Measurements from ENCODE around the gene ASB12. TPM values are rescaled to one million over a fixed set of nuclear protein-coding genes. Genes with fewer than 3 reads are reported as not detected.

Gene ASB12
- total and polyA plus RNA-seq, 2 donors (not counting 3 experiments of a cell fraction or from before 2014, with no cell fraction given), result 0.11 TPM; not detected in 1

GRCh38 chrX:64187762-64188150, 42.7 kb downstream of the ASB12 start:
- BruUV-seq (replicated peaks), result no TSS peak
- Histone ChIP-seq H3K9ac (replicated peaks; ENCODE audit: extremely low read depth, insufficient read depth, low read length) (no peak overlapping the region), H3K4me3 (replicated peaks in 1 of 3; ENCODE audit: insufficient read depth in 1 of 3, low read depth in 1 of 3, low read length in 3 of 3) (no peak overlapping the region), H3K9me1 (replicated peaks; ENCODE audit: control insufficient read depth, extremely low read depth, insufficient read depth, low read length) (no peaks in the 10 kb centered on the region), H3K27ac (ENCODE audit: insufficient read depth, low read depth, low read length) (no peak overlapping the region), H2AFZ (ENCODE audit: low read depth, low read length) (no peak overlapping the region), H3K36me3 (ENCODE audit: control insufficient read depth in 2 of 2, extremely low read depth in 1 of 2, insufficient read depth in 2 of 2, low read length in 2 of 2) (peaks cover 0 to 3% of the 10 kb centered on the region in 2 experiments), H3K79me2 (ENCODE audit: control insufficient read depth, insufficient read depth, low read length) (no peaks in the 10 kb centered on the region), H3K27me3 (ENCODE audit: control insufficient read depth in 2 of 2, insufficient read depth in 2 of 2, low read length in 2 of 2) (no peaks in the 10 kb centered on the region), H3K9me3 (replicated peaks; ENCODE audit: control insufficient read depth, insufficient read depth, low read length) (no peaks in the 10 kb centered on the region), H3K4me1 (ENCODE audit: control insufficient read depth, extremely low read depth, insufficient read depth, low read length) (no peaks in the 10 kb centered on the region), H4K20me1 (replicated peaks; ENCODE audit: control insufficient read depth, extremely low read depth, insufficient read depth, low read length) (no peaks in the 10 kb centered on the region), H3K4me2 (ENCODE audit: insufficient read depth, low read length) (no peak overlapping the region)
- TF ChIP-seq, protein P1, sequence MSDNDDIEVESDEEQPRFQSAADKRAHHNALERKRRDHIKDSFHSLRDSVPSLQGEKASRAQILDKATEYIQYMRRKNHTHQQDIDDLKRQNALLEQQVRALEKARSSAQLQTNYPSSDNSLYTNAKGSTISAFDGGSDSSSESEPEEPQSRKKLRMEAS (IDR thresholded peaks at IDR 0.05; ENCODE audit: insufficient read depth, insufficient read length), result no peak
- TF ChIP-seq POLR2AphosphoS5 (IDR thresholded peaks at IDR 0.05; ENCODE audit: insufficient read depth, low read depth, low read length) (no peak), POLR2A (IDR thresholded peaks at IDR 0.05; ENCODE audit: low read depth, low read length) (no peak)
- CTCF ChIA-PET, result no interaction called here
- FAIRE-seq (no peak), DNase-seq (ENCODE audit: low read depth, low spot score) (no peak)
- intact Hi-C loops (cut with micrococcal nuclease) (no loop called here), dilution Hi-C loops (cut with MboI; ENCODE audit: extremely low pct_ligation_motif_present, low sequenced_read_pairs) (no loop called here)
- POLR2A ChIA-PET, result no interaction called here

GRCh38 chrX:64186974-64187761, 43.2 kb downstream of the ASB12 start:
- Histone ChIP-seq H3K9me1 (replicated peaks; ENCODE audit: control insufficient read depth, extremely low read depth, insufficient read depth, low read length) (no peaks in the 10 kb centered on the region), H3K9ac (replicated peaks; ENCODE audit: extremely low read depth, insufficient read depth, low read length) (no peak overlapping the region), H3K27me3 (ENCODE audit: control insufficient read depth in 2 of 2, insufficient read depth in 2 of 2, low read length in 2 of 2) (no peaks in the 10 kb centered on the region), H3K79me2 (ENCODE audit: control insufficient read depth, insufficient read depth, low read length) (no peaks in the 10 kb centered on the region), H3K4me3 (replicated peaks in 1 of 3; ENCODE audit: insufficient read depth in 1 of 3, low read depth in 1 of 3, low read length in 3 of 3) (no peak overlapping the region), H3K27ac (ENCODE audit: insufficient read depth, low read depth, low read length) (no peak overlapping the region), H3K36me3 (ENCODE audit: control insufficient read depth in 2 of 2, extremely low read depth in 1 of 2, insufficient read depth in 2 of 2, low read length in 2 of 2) (peaks cover 0 to 3% of the 10 kb centered on the region in 2 experiments), H3K9me3 (replicated peaks; ENCODE audit: control insufficient read depth, insufficient read depth, low read length) (no peaks in the 10 kb centered on the region), H2AFZ (ENCODE audit: low read depth, low read length) (no peak overlapping the region), H4K20me1 (replicated peaks; ENCODE audit: control insufficient read depth, extremely low read depth, insufficient read depth, low read length) (no peaks in the 10 kb centered on the region), H3K4me2 (ENCODE audit: insufficient read depth, low read length) (no peak overlapping the region), H3K4me1 (ENCODE audit: control insufficient read depth, extremely low read depth, insufficient read depth, low read length) (no peaks in the 10 kb centered on the region)
- BruUV-seq (replicated peaks), result no TSS peak
- ChIA-PET POLR2A (no interaction called here), CTCF (no interaction called here)
- dilution Hi-C loops (cut with MboI; ENCODE audit: extremely low pct_ligation_motif_present, low sequenced_read_pairs) (no loop called here), intact Hi-C loops (cut with micrococcal nuclease) (no loop called here)
- no peak for DNase-seq (ENCODE audit: low read depth, low spot score)
- no peak for TF ChIP-seq POLR2A (IDR thresholded peaks at IDR 0.05; ENCODE audit: low read depth, low read length)
- TF ChIP-seq, protein P1 (IDR thresholded peaks at IDR 0.05; ENCODE audit: insufficient read depth, insufficient read length), result no peak
- TF ChIP-seq, protein P2, sequence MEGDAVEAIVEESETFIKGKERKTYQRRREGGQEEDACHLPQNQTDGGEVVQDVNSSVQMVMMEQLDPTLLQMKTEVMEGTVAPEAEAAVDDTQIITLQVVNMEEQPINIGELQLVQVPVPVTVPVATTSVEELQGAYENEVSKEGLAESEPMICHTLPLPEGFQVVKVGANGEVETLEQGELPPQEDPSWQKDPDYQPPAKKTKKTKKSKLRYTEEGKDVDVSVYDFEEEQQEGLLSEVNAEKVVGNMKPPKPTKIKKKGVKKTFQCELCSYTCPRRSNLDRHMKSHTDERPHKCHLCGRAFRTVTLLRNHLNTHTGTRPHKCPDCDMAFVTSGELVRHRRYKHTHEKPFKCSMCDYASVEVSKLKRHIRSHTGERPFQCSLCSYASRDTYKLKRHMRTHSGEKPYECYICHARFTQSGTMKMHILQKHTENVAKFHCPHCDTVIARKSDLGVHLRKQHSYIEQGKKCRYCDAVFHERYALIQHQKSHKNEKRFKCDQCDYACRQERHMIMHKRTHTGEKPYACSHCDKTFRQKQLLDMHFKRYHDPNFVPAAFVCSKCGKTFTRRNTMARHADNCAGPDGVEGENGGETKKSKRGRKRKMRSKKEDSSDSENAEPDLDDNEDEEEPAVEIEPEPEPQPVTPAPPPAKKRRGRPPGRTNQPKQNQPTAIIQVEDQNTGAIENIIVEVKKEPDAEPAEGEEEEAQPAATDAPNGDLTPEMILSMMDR (IDR thresholded peaks at IDR 0.05; ENCODE audit: extremely low read depth in 1 of 2, insufficient read depth in 1 of 2, low read depth in 1 of 2, low read length in 2 of 2), result no peak
- TF ChIP-seq JUN (IDR thresholded peaks at IDR 0.05; ENCODE audit: borderline replicate concordance, insufficient read depth, insufficient read length, low read depth), result no peak
- no peak for TF ChIP-seq GATA2 (IDR thresholded peaks at IDR 0.05; ENCODE audit: insufficient read depth, insufficient read length, low read depth, low read length)
- TF ChIP-seq EZH2 (IDR thresholded peaks at IDR 0.05; ENCODE audit: borderline replicate concordance, low read depth, low read length, severe bottlenecking), result no peak
- no peak for TF ChIP-seq FOS (IDR thresholded peaks at IDR 0.05; ENCODE audit: borderline replicate concordance, insufficient read depth, low read length)
- no peak for FAIRE-seq
